ENCODE measurements around the gene NDUFA9.

The NDUFA9 gene

DNA sequence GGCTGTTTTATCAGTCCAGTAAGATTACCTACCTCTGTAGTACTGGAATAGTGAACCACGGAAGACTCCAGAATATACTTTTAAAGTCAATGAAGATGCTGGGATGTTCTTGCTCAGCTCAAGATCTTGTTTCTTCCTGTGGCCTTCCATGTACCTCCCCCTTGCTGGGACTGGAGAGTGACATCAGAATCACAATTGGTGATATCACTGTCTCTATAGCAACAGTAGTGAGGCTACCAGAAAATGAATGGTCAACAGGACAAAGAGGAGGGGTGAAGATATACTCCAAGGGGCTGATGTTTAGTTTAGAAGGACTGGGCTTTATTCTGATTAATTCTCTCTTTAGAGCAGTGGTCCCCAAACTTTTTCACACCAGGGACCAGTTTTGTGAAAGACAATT, 3.9 kb upstream of the NDUFA9 start:
- no peak for DNase-seq (ENCODE audit: low read depth)
- no peak overlapping the region for H3K4me3 ChIP-seq (ENCODE audit: control insufficient read depth, low read depth, low read length)
- TF ChIP-seq, protein P1, sequence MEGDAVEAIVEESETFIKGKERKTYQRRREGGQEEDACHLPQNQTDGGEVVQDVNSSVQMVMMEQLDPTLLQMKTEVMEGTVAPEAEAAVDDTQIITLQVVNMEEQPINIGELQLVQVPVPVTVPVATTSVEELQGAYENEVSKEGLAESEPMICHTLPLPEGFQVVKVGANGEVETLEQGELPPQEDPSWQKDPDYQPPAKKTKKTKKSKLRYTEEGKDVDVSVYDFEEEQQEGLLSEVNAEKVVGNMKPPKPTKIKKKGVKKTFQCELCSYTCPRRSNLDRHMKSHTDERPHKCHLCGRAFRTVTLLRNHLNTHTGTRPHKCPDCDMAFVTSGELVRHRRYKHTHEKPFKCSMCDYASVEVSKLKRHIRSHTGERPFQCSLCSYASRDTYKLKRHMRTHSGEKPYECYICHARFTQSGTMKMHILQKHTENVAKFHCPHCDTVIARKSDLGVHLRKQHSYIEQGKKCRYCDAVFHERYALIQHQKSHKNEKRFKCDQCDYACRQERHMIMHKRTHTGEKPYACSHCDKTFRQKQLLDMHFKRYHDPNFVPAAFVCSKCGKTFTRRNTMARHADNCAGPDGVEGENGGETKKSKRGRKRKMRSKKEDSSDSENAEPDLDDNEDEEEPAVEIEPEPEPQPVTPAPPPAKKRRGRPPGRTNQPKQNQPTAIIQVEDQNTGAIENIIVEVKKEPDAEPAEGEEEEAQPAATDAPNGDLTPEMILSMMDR (IDR thresholded peaks at IDR 0.05; ENCODE audit: control insufficient read depth, insufficient read depth, low read depth, low read length, missing control alignments), result no peak

DNA sequence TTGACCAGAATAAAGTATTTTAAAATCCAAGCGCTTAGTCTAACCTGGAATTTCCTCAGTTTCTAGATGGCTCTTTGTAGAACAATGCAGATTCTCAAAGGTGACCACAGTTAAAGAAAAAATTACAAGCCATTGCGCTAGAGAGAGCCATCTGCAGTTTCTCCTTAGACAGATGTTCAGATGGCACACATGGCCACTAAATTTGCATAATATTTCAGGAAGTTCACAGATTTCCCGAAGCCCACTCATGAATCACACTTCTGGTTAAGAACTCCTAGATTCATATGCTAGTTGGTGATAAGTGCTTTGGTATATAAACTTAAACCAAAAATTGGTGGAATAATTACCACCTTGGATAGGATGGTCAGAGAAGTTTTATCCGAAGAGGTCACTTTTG, 812 bp upstream of the NDUFA9 start:
- no peak for DNase-seq (ENCODE audit: low read depth)
- TF ChIP-seq, protein P1 (IDR thresholded peaks at IDR 0.05; ENCODE audit: control insufficient read depth, insufficient read depth, low read depth, low read length, missing control alignments), result no peak
- H3K4me3 ChIP-seq (ENCODE audit: control insufficient read depth, low read depth, low read length), result peak overlapping the region; percentile 66

DNA sequence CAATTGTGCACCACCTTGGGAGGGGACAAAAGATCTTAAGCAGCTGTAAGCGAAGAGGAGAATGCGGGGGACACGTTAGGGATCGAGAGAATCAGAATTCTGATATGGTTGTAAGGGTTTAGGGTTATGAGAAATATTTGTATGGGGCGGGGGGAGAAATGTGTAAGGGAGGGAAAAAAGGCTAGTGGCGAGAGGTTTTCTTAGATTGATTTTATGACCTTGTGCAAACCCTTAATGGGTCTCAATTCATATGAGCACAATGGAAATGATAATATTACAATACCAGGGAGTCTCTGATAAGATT, 396 bp downstream of the NDUFA9 start:
- DNase-seq (ENCODE audit: low read depth), result no peak
- TF ChIP-seq, protein P1 (IDR thresholded peaks at IDR 0.05; ENCODE audit: control insufficient read depth, insufficient read depth, low read depth, low read length, missing control alignments), result no peak
- peak overlapping the region; percentile 66 for H3K4me3 ChIP-seq (ENCODE audit: control insufficient read depth, low read depth, low read length)

DNA sequence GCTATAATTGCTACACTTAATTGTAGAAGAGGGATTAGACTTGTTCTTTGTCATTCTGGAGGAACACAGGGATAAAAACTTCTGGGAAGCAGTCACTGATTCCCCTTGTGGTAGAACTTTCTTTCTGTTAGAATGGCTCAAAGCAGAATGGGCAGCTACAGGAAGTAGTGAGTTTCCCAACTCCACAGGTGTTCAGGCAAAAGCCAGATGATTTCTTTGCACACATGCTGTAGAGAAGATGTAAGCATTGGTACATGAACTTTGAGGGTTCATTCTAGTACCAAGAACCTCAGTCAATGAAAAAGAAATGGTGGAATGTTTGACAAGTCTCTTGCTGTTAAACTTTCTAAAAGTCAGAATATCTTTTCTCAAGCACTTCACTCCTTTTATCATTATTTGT, 4.3 kb downstream of the NDUFA9 start:
- no peak overlapping the region for H3K4me3 ChIP-seq (ENCODE audit: control insufficient read depth, low read depth, low read length)
- no peak for DNase-seq (ENCODE audit: low read depth)
- TF ChIP-seq, protein P1 (IDR thresholded peaks at IDR 0.05; ENCODE audit: control insufficient read depth, insufficient read depth, low read depth, low read length, missing control alignments), result no peak

DNA sequence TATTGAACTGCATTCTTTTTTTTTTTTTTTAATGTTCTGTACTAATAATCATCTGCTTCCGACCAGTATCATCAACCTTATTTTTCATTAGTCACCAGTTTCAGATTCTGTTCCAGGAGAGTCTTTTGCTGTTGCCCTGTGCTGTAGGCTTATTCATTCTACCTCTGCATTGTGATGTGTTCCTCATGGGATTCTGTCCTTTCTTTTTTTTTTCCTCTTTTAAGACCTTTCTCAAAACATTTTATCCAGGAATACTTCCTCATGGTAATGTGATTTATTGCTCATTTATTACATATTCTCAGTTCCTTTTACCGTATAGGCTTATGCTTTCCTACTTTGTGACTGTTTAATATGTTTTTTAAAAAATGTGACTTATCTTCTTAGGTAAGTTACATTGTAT, 4.8 kb downstream of the NDUFA9 start:
- TF ChIP-seq, protein P1 (IDR thresholded peaks at IDR 0.05; ENCODE audit: control insufficient read depth, insufficient read depth, low read depth, low read length, missing control alignments), result no peak
- no peak overlapping the region for H3K4me3 ChIP-seq (ENCODE audit: control insufficient read depth, low read depth, low read length)
- no peak for DNase-seq (ENCODE audit: low read depth)

DNA sequence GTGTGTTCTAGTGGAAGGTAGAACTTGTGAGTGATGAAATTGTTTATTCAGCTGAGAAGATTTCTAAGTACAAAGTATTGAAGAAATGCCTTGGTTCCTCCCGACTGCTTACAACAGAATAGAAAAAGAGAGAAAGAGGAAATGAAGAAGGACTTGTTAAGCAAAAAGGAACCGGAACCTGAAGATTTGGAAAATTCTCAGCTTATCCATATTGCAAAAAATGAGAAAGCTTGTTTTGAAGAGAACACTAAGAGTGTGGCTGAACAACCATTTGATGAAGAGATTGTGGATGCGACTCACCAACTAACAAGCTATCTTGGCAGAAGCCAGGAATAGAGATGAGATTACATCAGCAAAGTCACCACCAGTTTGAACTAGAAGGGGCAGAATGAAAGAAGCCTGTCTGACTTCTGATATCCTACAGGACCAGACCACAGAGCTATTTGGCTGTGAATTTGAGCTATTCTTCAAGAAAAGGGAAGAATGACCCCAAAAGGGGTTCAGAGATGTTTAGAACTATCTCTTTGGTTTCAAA, 15.1 kb downstream of the NDUFA9 start:
- TF ChIP-seq, protein P1 (IDR thresholded peaks at IDR 0.05; ENCODE audit: control insufficient read depth, insufficient read depth, low read depth, low read length, missing control alignments), result no peak
- no peak overlapping the region for H3K4me3 ChIP-seq (ENCODE audit: control insufficient read depth, low read depth, low read length)
- peak; percentile 80 for DNase-seq (ENCODE audit: low read depth)

DNA sequence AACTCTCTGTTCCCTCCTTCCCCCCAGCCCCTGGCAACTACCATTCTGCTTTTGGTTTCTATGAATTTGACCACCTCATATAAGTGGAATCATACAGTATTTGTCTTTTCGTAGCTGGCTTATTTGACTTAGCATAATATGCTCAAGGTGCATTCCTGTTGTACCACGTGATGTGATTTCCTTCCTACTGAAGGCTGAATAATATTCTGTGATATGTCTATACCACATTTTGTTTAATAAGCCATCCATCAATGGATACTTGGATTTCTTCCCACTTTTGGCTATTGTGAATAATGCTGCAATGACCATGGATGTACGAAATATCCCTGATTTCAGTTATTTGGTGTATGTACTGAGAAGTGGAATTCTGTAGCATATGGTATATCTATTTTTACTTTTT, 16.3 kb downstream of the NDUFA9 start:
- TF ChIP-seq, protein P1 (IDR thresholded peaks at IDR 0.05; ENCODE audit: control insufficient read depth, insufficient read depth, low read depth, low read length, missing control alignments), result no peak
- no peak overlapping the region for H3K4me3 ChIP-seq (ENCODE audit: control insufficient read depth, low read depth, low read length)
- no peak for DNase-seq (ENCODE audit: low read depth)
